Measurements from ENCODE around the gene RASAL2.

- TF ChIP-seq CTCF (IDR thresholded peaks at IDR 0.05) = no peak
- TF ChIP-seq POLR2A (IDR thresholded peaks at IDR 0.05) = no peak
These were observed 41.0 kb upstream of the RASAL2 start for GRCh38 chr1:178052650-178053461.
